Activated T-cell treated with anti-CD3 and anti-CD28 coated beads for 4 hours (primary cell): ENCODE measurements around the gene RIMS4.

ENCODE experiments used
- DNase-seq: peaks from one replicate; pipeline ENCODE4 v3.0.0-alpha.2; 2020

RIMS4 gene

GRCh38 chr20:44715499-44716308, 94.6 kb downstream of the RIMS4 start:
- no peak for DNase-seq

GRCh38 chr20:44714701-44715498, 95.4 kb downstream of the RIMS4 start, which contains the start of gene CCN5:
TSS of gene CCN5 (plus strand) at chr20:44715369. CDS start at chr20:44715391, 22 bp downstream.
- DNase-seq, result no peak

GRCh38 chr20:44714102-44714700, 96.1 kb downstream of the RIMS4 start:
- no peak for DNase-seq

- no peak for DNase-seq
Measured at GRCh38 chr20:44711237-44711636, 99.1 kb downstream of the RIMS4 start.

DNA sequence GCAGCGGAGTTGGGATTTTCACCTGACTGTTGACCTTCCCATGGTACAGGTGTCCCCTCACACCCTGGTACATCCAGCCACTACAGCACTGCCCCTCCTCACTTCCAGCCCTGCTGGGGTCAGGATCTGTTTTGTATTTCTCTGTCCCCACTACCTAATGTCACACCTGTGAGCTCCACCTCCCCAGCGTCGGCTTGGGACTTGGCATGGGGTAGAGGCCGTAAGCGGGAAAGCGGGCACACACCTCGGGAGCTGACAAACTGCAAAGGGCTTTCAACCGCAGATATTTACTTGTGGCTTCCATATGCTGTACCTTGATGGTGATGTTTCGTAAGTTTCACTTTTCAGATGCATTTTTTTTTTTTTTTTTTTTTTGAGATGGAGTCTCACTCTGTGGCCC, 100.5 kb downstream of the RIMS4 start:
- DNase-seq, result no peak

- no peak for DNase-seq
Measured at GRCh38 chr20:44709380-44709779, 101.0 kb downstream of the RIMS4 start.

DNA sequence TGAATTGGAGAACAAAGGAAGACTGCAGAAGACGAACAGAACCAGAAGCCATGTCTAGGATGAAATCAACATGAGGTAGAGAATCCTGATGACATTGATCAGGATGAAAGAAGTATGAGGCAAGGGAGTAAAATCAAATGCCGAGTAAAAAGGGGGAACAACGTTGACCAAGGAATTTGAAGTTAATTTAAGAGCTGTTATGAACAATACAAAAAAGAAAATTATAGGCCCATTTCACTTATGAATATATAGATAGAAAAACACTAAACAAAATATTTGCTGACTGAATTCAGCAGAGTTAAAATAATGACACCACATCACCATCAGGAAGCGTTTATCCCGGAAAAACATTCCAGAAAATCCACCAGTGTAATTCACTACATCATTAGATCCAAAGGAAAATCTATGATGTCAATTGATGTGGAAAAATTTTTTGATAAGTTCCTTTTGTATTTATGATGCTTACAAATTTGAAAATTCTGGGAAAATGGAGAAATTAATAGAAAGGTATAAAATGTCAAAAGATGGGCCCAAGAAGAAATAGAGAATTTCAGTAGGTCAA, 103.2 kb downstream of the RIMS4 start:
- no peak for DNase-seq

- no peak for DNase-seq
Measured at GRCh38 chr20:44706301-44707017, 103.9 kb downstream of the RIMS4 start.

DNA sequence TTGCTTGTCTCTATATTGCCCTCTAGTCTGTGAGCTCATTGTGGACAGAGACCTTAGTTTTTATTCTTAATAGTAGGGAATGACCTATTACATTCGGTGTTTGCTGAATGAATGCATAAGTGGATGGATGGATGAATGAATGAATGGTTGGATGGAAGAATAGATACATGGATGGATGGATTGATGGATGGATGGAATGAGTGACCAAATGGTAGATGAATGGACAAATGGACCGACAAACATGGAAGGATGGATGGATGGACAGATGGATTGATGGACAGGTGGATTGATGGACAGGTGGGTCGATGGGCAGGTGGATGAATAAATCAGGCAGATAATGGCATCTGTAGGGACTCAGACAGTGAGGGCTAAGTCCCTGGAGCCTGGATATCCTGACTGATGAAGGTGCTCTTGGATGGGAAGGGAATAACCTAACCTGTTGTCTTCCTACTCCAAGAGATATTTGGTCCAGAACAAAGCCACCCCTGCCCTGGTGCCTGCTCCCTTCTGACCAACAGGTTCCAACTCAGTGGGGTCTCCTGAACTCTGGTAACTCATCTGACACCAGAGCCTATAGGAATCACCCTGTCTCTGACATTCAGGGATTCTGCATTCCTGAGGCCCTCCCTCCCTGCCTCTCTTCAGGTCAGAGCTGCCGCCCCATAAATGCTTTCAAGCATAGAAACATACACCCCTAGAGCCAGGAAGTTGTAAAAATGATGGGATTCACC, 104.8 kb downstream of the RIMS4 start:
- DNase-seq, result no peak

GRCh38 chr20:44704551-44704971, 105.8 kb downstream of the RIMS4 start:
- DNase-seq, result no peak

DNA sequence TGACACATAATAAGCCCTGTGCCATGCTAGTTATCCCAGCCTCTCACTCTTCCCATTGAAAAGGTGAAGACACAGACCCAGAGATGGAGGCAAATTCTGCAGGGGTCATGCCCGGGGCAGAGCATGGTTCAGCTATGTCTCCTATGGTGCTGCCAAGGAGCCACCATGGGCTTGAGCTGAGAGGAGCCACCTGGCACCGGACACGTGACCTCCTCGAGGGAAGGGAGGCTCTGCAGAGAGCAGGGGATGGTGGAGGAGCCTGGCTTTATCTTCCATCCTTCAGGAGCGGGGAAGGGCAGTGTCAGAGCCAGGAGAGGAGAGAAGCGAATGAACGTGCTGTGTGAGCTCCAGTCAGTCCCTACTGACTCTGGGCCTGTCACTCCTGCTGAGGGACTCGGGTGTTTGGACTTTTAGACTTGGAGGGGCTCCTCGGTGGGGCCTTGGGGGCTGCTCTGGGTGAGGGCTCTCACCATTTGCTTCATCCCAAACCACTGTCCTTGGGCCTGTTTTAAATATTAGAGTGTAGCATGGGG, 106.3 kb downstream of the RIMS4 start:
- DNase-seq, result no peak

GRCh38 chr20:44703183-44703925, 107.0 kb downstream of the RIMS4 start:
- no peak for DNase-seq

GRCh38 chr20:44702776-44703175, 107.6 kb downstream of the RIMS4 start:
- no peak for DNase-seq

GRCh38 chr20:44701858-44702256, 108.5 kb downstream of the RIMS4 start:
- no peak for DNase-seq
